ENCODE data around the gene ACTR1B.

GRCh38 chr2:97706112-97706511 lies 42.3 kb upstream of the ACTR1B start:
- no peak for TF ChIP-seq CTCF (IDR thresholded peaks at IDR 0.05)
- TF ChIP-seq EZH2 (IDR thresholded peaks at IDR 0.05) = no peak
- TF ChIP-seq EZH2phosphoT487 (IDR thresholded peaks at IDR 0.05) = no peak

Measured in neural progenitor cell (in vitro differentiated cells).